Choroid plexus epithelial cell (primary cell): ENCODE results near the gene DDX5.
"Not testable (repeated sequence)": the region's sequence is repeated elsewhere in the genome, so short reads cannot be mapped to it uniquely, and the experiment has no call there.

ENCODE experiments used
- DNase-seq: peaks from one replicate; pipeline ENCODE4 v3.0.0-alpha.2; 2010; ENCODE audit warnings: low read depth
- H3K4me3 ChIP-seq: 2 replicates; pipeline ENCODE4 v1.5.1; 2011; ENCODE audit warnings: low read depth, mild to moderate bottlenecking, control low read depth, low read length, moderate library complexity
- TF ChIP-seq, protein P1 (sequence below): conservative IDR thresholded peaks from 2 replicates; pipeline ENCODE4 v1.5.1; 2011; ENCODE audit warnings: low read depth, mild to moderate bottlenecking, control low read depth, inconsistent platforms, low read length, moderate library complexity

Gene DDX5

GRCh38 chr17:64461788-64462187, 44.3 kb downstream of the DDX5 start:
- TF ChIP-seq, protein P1, sequence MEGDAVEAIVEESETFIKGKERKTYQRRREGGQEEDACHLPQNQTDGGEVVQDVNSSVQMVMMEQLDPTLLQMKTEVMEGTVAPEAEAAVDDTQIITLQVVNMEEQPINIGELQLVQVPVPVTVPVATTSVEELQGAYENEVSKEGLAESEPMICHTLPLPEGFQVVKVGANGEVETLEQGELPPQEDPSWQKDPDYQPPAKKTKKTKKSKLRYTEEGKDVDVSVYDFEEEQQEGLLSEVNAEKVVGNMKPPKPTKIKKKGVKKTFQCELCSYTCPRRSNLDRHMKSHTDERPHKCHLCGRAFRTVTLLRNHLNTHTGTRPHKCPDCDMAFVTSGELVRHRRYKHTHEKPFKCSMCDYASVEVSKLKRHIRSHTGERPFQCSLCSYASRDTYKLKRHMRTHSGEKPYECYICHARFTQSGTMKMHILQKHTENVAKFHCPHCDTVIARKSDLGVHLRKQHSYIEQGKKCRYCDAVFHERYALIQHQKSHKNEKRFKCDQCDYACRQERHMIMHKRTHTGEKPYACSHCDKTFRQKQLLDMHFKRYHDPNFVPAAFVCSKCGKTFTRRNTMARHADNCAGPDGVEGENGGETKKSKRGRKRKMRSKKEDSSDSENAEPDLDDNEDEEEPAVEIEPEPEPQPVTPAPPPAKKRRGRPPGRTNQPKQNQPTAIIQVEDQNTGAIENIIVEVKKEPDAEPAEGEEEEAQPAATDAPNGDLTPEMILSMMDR = no peak
- no peak for DNase-seq
- H3K4me3 ChIP-seq = no peak overlapping the region

DNA sequence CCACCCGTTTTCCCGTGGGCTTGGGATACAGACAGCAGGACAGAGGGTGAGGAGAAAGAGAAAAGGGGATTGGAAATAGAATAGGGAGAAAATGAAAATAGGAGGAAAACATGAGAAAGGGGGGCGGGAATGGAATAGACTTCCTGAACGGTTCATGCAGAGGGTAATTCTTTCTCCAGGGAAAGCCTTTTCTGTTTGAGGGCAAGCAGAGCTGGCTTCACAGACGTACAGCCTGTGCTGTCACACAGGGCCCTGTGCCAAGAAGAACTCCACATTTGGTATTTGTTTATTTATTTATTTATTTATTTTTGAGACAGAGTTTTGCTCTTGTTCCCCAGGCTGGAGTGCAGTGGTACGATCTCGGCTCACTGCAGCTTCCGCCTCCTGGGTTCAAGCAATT, 45.1 kb downstream of the DDX5 start:
- no peak overlapping the region for H3K4me3 ChIP-seq
- DNase-seq = peak; percentile 64
- TF ChIP-seq, protein P1 = no peak

GRCh38 chr17:64459818-64460217, 46.3 kb downstream of the DDX5 start:
- not testable (repeated sequence) for DNase-seq, H3K4me3 ChIP-seq

- no peak overlapping the region for H3K4me3 ChIP-seq
- DNase-seq = peak; percentile 83
- TF ChIP-seq, protein P1 = no peak
Measured at GRCh38 chr17:64459284-64459747, 46.8 kb downstream of the DDX5 start.

DNA sequence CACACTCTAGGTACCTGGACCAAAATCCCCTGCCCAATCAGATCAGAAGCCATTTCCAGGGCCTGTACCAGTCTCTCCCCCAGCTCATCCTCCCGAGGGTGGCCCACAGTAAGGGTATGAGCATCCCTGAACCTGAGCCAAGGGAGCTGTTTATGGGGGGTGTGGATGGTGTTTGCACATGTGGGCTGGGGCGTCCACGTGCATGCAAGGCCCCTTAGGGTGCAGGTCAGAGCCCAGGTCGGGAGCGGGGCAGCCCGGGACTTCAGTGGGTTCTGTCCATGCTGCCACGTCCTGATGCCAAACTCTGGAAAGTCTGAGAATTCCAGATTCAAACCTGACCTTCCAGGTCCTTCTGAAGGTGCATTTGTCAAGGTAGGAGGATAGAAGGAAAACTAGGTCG, 47.3 kb downstream of the DDX5 start:
- TF ChIP-seq, protein P1 = no peak
- H3K4me3 ChIP-seq = no peak overlapping the region
- DNase-seq = no peak

DNA sequence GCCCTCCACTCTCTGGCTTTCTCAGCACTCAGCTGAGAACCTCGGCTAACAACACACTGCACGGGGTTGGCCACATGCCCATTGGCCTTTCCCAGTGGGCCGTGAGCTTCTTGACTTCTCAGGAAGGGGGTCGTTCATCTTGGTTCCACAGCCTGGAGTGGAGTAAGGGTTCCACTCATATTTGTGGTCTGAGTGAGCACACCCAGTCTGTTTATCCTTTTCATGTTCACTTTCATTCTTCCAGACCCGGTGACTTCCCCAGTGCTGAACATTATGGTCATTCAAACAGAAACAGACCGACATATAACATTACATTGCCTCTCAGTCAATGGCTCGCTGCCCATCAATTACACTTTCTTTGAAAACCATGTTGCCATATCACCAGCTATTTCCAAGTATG, 48.9 kb downstream of the DDX5 start:
- TF ChIP-seq, protein P1 = no peak
- DNase-seq = peak; percentile 94
- no peak overlapping the region for H3K4me3 ChIP-seq

DNA sequence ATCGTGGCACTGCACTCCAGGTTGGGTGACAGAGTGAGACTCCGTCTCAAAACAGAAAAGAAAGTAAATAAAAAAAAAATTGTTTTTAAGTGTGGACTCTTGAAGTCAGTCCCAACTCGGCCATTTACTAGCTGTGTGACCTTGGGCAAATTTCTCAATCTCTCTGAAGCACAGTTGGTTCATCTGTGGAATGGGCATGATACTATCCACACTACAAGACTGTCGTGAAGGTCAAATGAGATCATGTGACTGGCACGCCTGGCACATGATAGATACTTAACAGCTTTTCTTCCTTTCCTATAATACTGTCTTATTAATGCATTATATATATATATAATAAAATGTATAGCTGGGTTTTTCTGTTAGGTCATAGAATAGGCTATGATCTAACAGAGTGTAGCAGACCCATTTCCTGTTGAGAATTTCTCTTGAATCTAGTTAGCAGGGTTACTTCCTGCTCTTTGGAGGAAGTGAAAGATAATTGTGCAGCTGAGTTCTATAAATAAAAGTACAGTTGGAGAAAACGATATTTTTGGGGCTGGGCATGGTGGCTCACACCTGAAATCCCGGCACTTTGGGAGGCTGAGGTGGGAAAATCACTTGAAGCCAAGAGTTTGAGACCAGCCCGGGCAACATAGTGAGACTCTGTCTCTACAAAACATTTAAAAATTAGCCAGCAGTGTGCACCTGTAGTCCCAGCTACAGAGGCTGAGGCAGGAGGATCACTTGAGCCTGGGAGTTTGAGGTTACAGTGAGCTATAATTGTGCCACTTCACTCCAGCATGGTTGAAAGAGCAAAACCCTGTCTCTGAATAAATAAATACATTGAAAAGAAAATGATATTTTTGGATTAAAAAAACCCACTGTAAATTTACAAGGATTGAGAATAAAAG, 49.9 kb downstream of the DDX5 start:
- no peak for DNase-seq
- TF ChIP-seq, protein P1 = no peak
- H3K4me3 ChIP-seq = no peak overlapping the region
